ENCODE measurements around the gene PDSS2. TPM values are rescaled to one million over a fixed set of nuclear protein-coding genes. Genes with fewer than 3 reads are reported as not detected.
"Not testable (repeated sequence)": the region's sequence is repeated elsewhere in the genome, so short reads cannot be mapped to it uniquely, and the experiment has no call there.

PDSS2 gene
- total RNA-seq, 4 donors from 2014 or later: 18.6 to 32.3 (median 25.6) TPM

- intact Hi-C loops (cut with DNase I): no loop called here
- H3K27me3 ChIP-seq: no peaks in the 10 kb centered on the region
- no peak overlapping the region for H3K27ac ChIP-seq
- no peaks in the 10 kb centered on the region for H3K36me3 ChIP-seq
- H3K4me3 ChIP-seq (replicated peaks in 1 of 3): no peak overlapping the region
- no peak for DNase-seq
- no peak for TF ChIP-seq POLR2A (IDR thresholded peaks at IDR 0.05)
- TF ChIP-seq CTCF (IDR thresholded peaks at IDR 0.05): no peak
- peaks cover 3 to 7% of the 10 kb centered on the region in 2 donors for H3K4me1 ChIP-seq
- 72 to 85% methylated on average over 1 of the region's 1 CpG for WGBS, 2 donors
- H3K9me3 ChIP-seq: no peaks in the 10 kb centered on the region
Measured at GRCh38 chr6:107386340-107386739, 73.0 kb downstream of the PDSS2 start.

GRCh38 chr6:107383705-107384104 is 75.7 kb downstream of the PDSS2 start:
- no peaks in the 10 kb centered on the region for H3K4me1 ChIP-seq
- no peak overlapping the region for H3K4me3 ChIP-seq (replicated peaks in 1 of 3)
- H3K27ac ChIP-seq: no peak overlapping the region
- intact Hi-C loops (cut with DNase I): no loop called here
- H3K36me3 ChIP-seq: no peaks in the 10 kb centered on the region
- no peaks in the 10 kb centered on the region for H3K9me3 ChIP-seq
- no peaks in the 10 kb centered on the region for H3K27me3 ChIP-seq
- TF ChIP-seq CTCF (IDR thresholded peaks at IDR 0.05) (no peak), POLR2A (IDR thresholded peaks at IDR 0.05) (no peak)
- DNase-seq: no peak

DNA sequence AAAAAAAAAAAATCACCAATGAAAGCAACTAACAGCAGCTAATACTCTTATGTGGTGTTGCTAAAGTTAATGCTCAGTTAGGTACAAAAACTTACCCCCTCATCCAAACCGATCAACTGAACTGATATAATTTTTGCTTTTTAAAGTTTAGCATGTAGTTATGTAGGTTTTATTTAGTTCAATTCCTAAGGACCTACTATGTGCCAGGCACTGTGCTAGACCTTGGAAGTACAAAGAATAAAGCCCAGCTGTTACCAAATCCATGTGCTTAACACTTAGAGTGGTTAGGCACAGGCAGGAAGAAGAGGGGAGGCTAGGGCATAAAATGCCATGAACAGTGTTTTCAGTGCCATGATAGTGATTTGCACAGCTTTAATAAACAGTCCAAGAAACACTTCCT is 85.1 kb downstream of the PDSS2 start:
- no peak for DNase-seq
- no peak overlapping the region for H3K4me3 ChIP-seq (replicated peaks in 1 of 3)
- no peak overlapping the region for H3K27ac ChIP-seq
- 98 to 100% methylated on average over 1 of the region's 1 CpG for WGBS, 2 donors
- H3K4me1 ChIP-seq: no peaks in the 10 kb centered on the region
- H3K27me3 ChIP-seq: no peaks in the 10 kb centered on the region
- H3K36me3 ChIP-seq: no peaks in the 10 kb centered on the region
- no peak for TF ChIP-seq CTCF (IDR thresholded peaks at IDR 0.05)
- no peak for TF ChIP-seq POLR2A (IDR thresholded peaks at IDR 0.05)
- H3K9me3 ChIP-seq: no peaks in the 10 kb centered on the region
- intact Hi-C loops (cut with DNase I): no loop called here

GRCh38 chr6:107369493-107369892 is 89.9 kb downstream of the PDSS2 start:
- no peak overlapping the region for H3K27ac ChIP-seq
- no peaks in the 10 kb centered on the region for H3K36me3 ChIP-seq
- no peaks in the 10 kb centered on the region for H3K4me1 ChIP-seq
- WGBS, 2 donors: 70 to 73% methylated on average over 1 of the region's 1 CpG
- no peak for TF ChIP-seq CTCF (IDR thresholded peaks at IDR 0.05)
- TF ChIP-seq POLR2A (IDR thresholded peaks at IDR 0.05): no peak
- no peak for DNase-seq
- H3K27me3 ChIP-seq: no peaks in the 10 kb centered on the region
- H3K9me3 ChIP-seq: no peaks in the 10 kb centered on the region
- H3K4me3 ChIP-seq (replicated peaks in 1 of 3): no peak overlapping the region
- intact Hi-C loops (cut with DNase I): no loop called here

GRCh38 chr6:107368471-107368870 is 90.9 kb downstream of the PDSS2 start:
- Histone ChIP-seq H3K9me3 (no peaks in the 10 kb centered on the region), H3K4me1 (no peaks in the 10 kb centered on the region), H3K36me3 (no peaks in the 10 kb centered on the region), H3K4me3 (replicated peaks in 1 of 3) (no peak overlapping the region), H3K27me3 (no peaks in the 10 kb centered on the region), H3K27ac (no peak overlapping the region)
- TF ChIP-seq CTCF (IDR thresholded peaks at IDR 0.05) (no peak), POLR2A (IDR thresholded peaks at IDR 0.05) (no peak)
- WGBS, 2 donors: 92 to 93% methylated on average over 2 of the region's 2 CpGs
- no peak for DNase-seq
- intact Hi-C loops (cut with DNase I): no loop called here

DNA sequence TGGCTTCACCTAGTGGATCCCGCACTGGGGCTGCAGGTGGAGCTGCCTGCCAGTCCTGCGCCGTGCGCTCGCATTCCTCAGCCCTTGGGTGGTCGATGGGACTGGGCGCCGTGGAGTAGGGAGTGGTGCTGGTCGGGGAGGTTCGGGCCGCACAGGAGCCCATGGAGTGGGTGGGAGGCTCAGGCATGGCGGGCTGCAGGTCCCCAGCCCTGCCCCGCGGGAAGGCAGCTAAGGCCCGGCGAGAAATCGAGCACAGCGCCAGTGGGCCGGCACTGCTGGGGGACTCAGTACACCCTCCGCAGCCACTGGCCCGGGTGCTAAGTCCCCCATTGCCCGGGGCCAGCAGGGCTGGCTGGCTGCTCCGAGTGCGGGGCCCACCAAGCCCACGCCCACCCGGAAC is 95.2 kb downstream of the PDSS2 start:
- DNase-seq; H3K27me3 ChIP-seq; H3K9me3 ChIP-seq; H3K4me3 ChIP-seq (replicated peaks in 1 of 3); intact Hi-C loops (cut with DNase I); H3K27ac ChIP-seq; H3K36me3 ChIP-seq; H3K4me1 ChIP-seq: not testable (repeated sequence)
- WGBS, 2 donors: 94 to 96% methylated on average over 11 to 17 of the region's 26 CpGs
